Activated CD8-positive, alpha-beta T cell treated with anti-CD3 and anti-CD28 coated beads for 36 hours (primary cell): ENCODE measurements around the gene TECTB. TPM values are rescaled to one million over a fixed set of nuclear protein-coding genes. Genes with fewer than 3 reads are reported as not detected.

Experiments used
- ATAC-seq: fragments of 200-7000 bp; cut with Tn5 transposase; one replicate; pipeline ENCODE4 v1.10.0; 2021; ENCODE audit warnings: mild to moderate bottlenecking, moderate library complexity
- CTCF ChIA-PET: fragments of 350-600 bp; sonication (Branson Sonifier 250); formaldehyde crosslinking; loops from one replicate; lab custom pipeline; 2021; ENCODE audit warnings: antibody characterized with exemption; lab: Charles Lee
- POLR2A ChIA-PET: fragments of 350-600 bp; sonication (Branson Sonifier 250); formaldehyde crosslinking; loops from one replicate; lab custom pipeline; 2021; ENCODE audit warnings: antibody characterized with exemption; lab: Charles Lee
- DNase-seq: peaks from one replicate; pipeline ENCODE4 v3.0.0-alpha.2; 2020
- H3K27ac Mint-ChIP-seq: one replicate; pipeline ENCODE4 v1.8.0; 2021; ENCODE audit warnings: mild to moderate bottlenecking, mixed read lengths
- H3K27me3 Mint-ChIP-seq: one replicate; pipeline ENCODE4 v1.8.0; 2021; ENCODE audit warnings: mixed read lengths
- H3K36me3 Mint-ChIP-seq: one replicate; pipeline ENCODE4 v1.8.0; 2021; ENCODE audit warnings: low read depth, mixed read lengths
- H3K4me1 Mint-ChIP-seq: one replicate; pipeline ENCODE4 v1.8.0; 2021; ENCODE audit warnings: low read depth, mixed read lengths
- H3K4me3 Mint-ChIP-seq: one replicate; pipeline ENCODE4 v1.8.0; 2021; ENCODE audit warnings: mild to moderate bottlenecking, moderate library complexity, mixed read lengths
- H3K9me3 Mint-ChIP-seq: one replicate; pipeline ENCODE4 v1.8.0; 2021; ENCODE audit warnings: mixed read lengths
- CTCF ChIP-seq: fragments of 200-600 bp; IDR thresholded peaks from one replicate; pipeline ENCODE4 v1.8.0; 2022; ENCODE audit warnings: antibody characterized with exemption, mild to moderate bottlenecking
- intact Hi-C: fragments of 100-400 bp; cut with micrococcal nuclease; formaldehyde crosslinking; loops from one replicate; pipeline ENCODE4 v1.10.0; 2022
- total RNA-seq, 2 experiments: library from RNA; stranded (reverse); gene quantifications; one replicate each; pipeline ENCODE4 v1.2.3, GENCODE V29; 2021

TECTB gene
- total RNA-seq, 2 experiments from 2014 or later: not detected

- Mint-ChIP-seq H3K9me3 (no peaks in the 10 kb centered on the region), H3K27ac (no peak overlapping the region), H3K36me3 (no peaks in the 10 kb centered on the region), H3K27me3 (no peaks in the 10 kb centered on the region), H3K4me1 (no peaks in the 10 kb centered on the region), H3K4me3 (no peak overlapping the region)
- no peak for ATAC-seq
- intact Hi-C loops: no loop called here
- CTCF ChIA-PET: no interaction called here
- TF ChIP-seq CTCF: no peak
- POLR2A ChIA-PET: no interaction called here
- DNase-seq: no peak
These were observed 60.0 kb downstream of the TECTB start for GRCh38 chr10:112343056-112343806.

GRCh38 chr10:112344261-112344660 lies 61.1 kb downstream of the TECTB start:
- DNase-seq: no peak
- Mint-ChIP-seq H3K4me1 (no peaks in the 10 kb centered on the region), H3K36me3 (no peaks in the 10 kb centered on the region), H3K27ac (no peak overlapping the region), H3K4me3 (no peak overlapping the region), H3K27me3 (no peaks in the 10 kb centered on the region), H3K9me3 (no peaks in the 10 kb centered on the region)
- intact Hi-C loops: no loop called here
- CTCF ChIA-PET: no interaction called here
- no peak for ATAC-seq
- no peak for TF ChIP-seq CTCF
- POLR2A ChIA-PET: no interaction called here

GRCh38 chr10:112345202-112345601 lies 62.0 kb downstream of the TECTB start:
- no peak for ATAC-seq
- intact Hi-C loops: no loop called here
- ChIA-PET POLR2A (no interaction called here), CTCF (interaction anchor here (1.7 kb wide), 1 partner anchor 90 kb away, joined by 4 read pairs; no protein-coding TSS in a partner anchor)
- TF ChIP-seq CTCF: no peak
- Mint-ChIP-seq H3K9me3 (no peaks in the 10 kb centered on the region), H3K4me1 (no peaks in the 10 kb centered on the region), H3K27me3 (no peaks in the 10 kb centered on the region), H3K4me3 (no peak overlapping the region), H3K27ac (no peak overlapping the region), H3K36me3 (no peaks in the 10 kb centered on the region)
- DNase-seq: no peak

- Mint-ChIP-seq H3K4me1 (no peaks in the 10 kb centered on the region), H3K27ac (no peak overlapping the region), H3K9me3 (no peaks in the 10 kb centered on the region), H3K4me3 (no peak overlapping the region), H3K36me3 (no peaks in the 10 kb centered on the region), H3K27me3 (no peaks in the 10 kb centered on the region)
- DNase-seq: no peak
- no peak for ATAC-seq
- ChIA-PET CTCF (interaction anchor here (1.7 kb wide), 1 partner anchor 89 kb away, joined by 4 read pairs; no protein-coding TSS in a partner anchor), POLR2A (no interaction called here)
- no peak for TF ChIP-seq CTCF
- intact Hi-C loops: no loop called here
These were observed 62.5 kb downstream of the TECTB start for GRCh38 chr10:112345743-112346142.

DNA sequence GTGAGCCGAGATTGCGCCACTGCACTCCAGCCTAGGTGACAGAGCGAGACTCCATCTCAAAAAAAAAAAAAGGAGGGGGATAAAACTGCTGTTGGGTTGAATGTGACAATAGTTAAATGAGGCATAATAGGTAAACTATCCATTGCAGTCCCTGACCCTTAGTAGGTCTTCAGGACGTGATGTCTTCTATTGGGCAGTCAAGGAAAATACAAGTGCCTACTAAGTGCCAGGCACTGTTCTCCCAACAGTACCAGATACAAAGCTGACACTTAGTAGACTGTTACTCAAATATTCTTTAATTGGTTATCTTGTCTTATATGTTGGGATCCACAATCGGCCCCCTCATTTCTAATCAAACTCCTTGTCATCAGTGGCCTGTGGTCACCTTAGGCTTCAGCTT lies 63.6 kb downstream of the TECTB start:
- ChIA-PET CTCF (interaction anchor here (0.6 kb wide), 1 partner anchor 1794 kb away, joined by 3 read pairs; no protein-coding TSS in a partner anchor), POLR2A (no interaction called here)
- H3K27me3 Mint-ChIP-seq: no peaks in the 10 kb centered on the region
- ATAC-seq (no peak), DNase-seq (no peak)
- no peak overlapping the region for H3K27ac Mint-ChIP-seq
- no peak for TF ChIP-seq CTCF
- H3K36me3 Mint-ChIP-seq: no peaks in the 10 kb centered on the region
- H3K4me1 Mint-ChIP-seq: no peaks in the 10 kb centered on the region
- H3K4me3 Mint-ChIP-seq: no peak overlapping the region
- H3K9me3 Mint-ChIP-seq: no peaks in the 10 kb centered on the region
- intact Hi-C loops: no loop called here
